Fibroblast of lung (primary cell): ENCODE measurements around the gene TFRC.

ENCODE experiments used
- EZH2 ChIP-seq: IDR thresholded peaks from 2 replicates; pipeline ENCODE4 v1.5.1; 2012; ENCODE audit warnings: low read length, control low read depth, mild to moderate bottlenecking; ENCODE audit errors: missing control alignments
- TF ChIP-seq, protein P1 (sequence below), 2 donors: IDR thresholded peaks in 1 of 2; conservative IDR thresholded peaks in 1 of 2; 1 replicate in 1 of 2; 2 replicates in 1 of 2; pipeline ENCODE4 v1.5.1; 2011 to 2012; ENCODE audit warnings: low read length in 2 of 2, control low read depth in 1 of 2, inconsistent platforms in 1 of 2, low read depth in 1 of 2, mild to moderate bottlenecking in 1 of 2

GRCh38 chr3:196012941-196013476 lies 68.9 kb downstream of the TFRC start:
- TF ChIP-seq, protein P1, sequence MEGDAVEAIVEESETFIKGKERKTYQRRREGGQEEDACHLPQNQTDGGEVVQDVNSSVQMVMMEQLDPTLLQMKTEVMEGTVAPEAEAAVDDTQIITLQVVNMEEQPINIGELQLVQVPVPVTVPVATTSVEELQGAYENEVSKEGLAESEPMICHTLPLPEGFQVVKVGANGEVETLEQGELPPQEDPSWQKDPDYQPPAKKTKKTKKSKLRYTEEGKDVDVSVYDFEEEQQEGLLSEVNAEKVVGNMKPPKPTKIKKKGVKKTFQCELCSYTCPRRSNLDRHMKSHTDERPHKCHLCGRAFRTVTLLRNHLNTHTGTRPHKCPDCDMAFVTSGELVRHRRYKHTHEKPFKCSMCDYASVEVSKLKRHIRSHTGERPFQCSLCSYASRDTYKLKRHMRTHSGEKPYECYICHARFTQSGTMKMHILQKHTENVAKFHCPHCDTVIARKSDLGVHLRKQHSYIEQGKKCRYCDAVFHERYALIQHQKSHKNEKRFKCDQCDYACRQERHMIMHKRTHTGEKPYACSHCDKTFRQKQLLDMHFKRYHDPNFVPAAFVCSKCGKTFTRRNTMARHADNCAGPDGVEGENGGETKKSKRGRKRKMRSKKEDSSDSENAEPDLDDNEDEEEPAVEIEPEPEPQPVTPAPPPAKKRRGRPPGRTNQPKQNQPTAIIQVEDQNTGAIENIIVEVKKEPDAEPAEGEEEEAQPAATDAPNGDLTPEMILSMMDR (conservative IDR thresholded peaks at IDR 0.05 in 1 of 2, IDR thresholded peaks at IDR 0.05 in 1 of 2; ENCODE audit: low read depth in 1 of 2, low read length in 2 of 2): no peak
- TF ChIP-seq EZH2: no peak
